HepG2 (cell line): ENCODE measurements around the gene HNRNPC. TPM values are rescaled to one million over a fixed set of nuclear protein-coding genes. Genes with fewer than 3 reads are reported as not detected.

Experiments
- E2F2 ChIP-seq: sonication (generic); formaldehyde crosslinking; IDR thresholded peaks from 2 replicates; pipeline ENCODE4 v1.4.0; 2020; ENCODE audit warnings: missing genetic modification reagents, borderline replicate concordance
- HNRNPH1 ChIP-seq: fragments of 200-400 bp; formaldehyde crosslinking; optimal IDR thresholded peaks from 2 replicates; pipeline ENCODE3; 2017; ENCODE audit warnings: mild to moderate bottlenecking, low read depth, low read length
- PITX1 ChIP-seq: sonication (generic); formaldehyde crosslinking; IDR thresholded peaks from 2 replicates; pipeline ENCODE4 v1.5.1; 2020; ENCODE audit warnings: mild to moderate bottlenecking, missing genetic modification reagents
- RFX3 ChIP-seq: IDR thresholded peaks from 2 replicates; pipeline ENCODE4 v1.6.1; 2016; ENCODE audit warnings: missing biosample characterization, missing genetic modification reagents
- SNAPC5 ChIP-seq: sonication (generic); formaldehyde crosslinking; IDR thresholded peaks from 2 replicates; pipeline ENCODE4 v1.8.1; 2023; ENCODE audit warnings: mild to moderate bottlenecking, missing genetic modification reagents, borderline replicate concordance
- SP4 ChIP-seq: sonication (generic); formaldehyde crosslinking; IDR thresholded peaks from 2 replicates; pipeline ENCODE4 v1.8.1; 2023; ENCODE audit warnings: mild to moderate bottlenecking, missing genetic modification reagents
- TEF ChIP-seq: sonication (generic); formaldehyde crosslinking; IDR thresholded peaks from 2 replicates; pipeline ENCODE4 v1.5.0; 2020; ENCODE audit warnings: missing genetic modification reagents
- TERF1 ChIP-seq: sonication (generic); formaldehyde crosslinking; IDR thresholded peaks from 2 replicates; pipeline ENCODE4 v1.8.0; 2022; ENCODE audit warnings: mild to moderate bottlenecking, missing genetic modification reagents, moderate library complexity
- THAP11 ChIP-seq: IDR thresholded peaks from 2 replicates; pipeline ENCODE4 v1.6.1; 2016; ENCODE audit warnings: missing biosample characterization, missing genetic modification reagents
- TOE1 ChIP-seq: sonication (generic); formaldehyde crosslinking; IDR thresholded peaks from 2 replicates; pipeline ENCODE4 v1.4.0; 2020; ENCODE audit warnings: mild to moderate bottlenecking, missing genetic modification reagents
- ZFP36L2 ChIP-seq: sonication (generic); formaldehyde crosslinking; IDR thresholded peaks from 2 replicates; pipeline ENCODE4 v1.4.0; 2020; ENCODE audit warnings: missing genetic modification reagents
- ZNF18 ChIP-seq: sonication (generic); formaldehyde crosslinking; IDR thresholded peaks from 2 replicates; pipeline ENCODE4 v1.8.0; 2022; ENCODE audit warnings: mild to moderate bottlenecking, missing genetic modification reagents; ENCODE audit not compliant: insufficient replicate concordance
- ZNF180 ChIP-seq: sonication (generic); formaldehyde crosslinking; IDR thresholded peaks from 2 replicates; pipeline ENCODE4 v1.4.0; 2020; ENCODE audit warnings: low read depth, missing genetic modification reagents, borderline replicate concordance
- ZNF337 ChIP-seq: sonication (generic); formaldehyde crosslinking; IDR thresholded peaks from 2 replicates; pipeline ENCODE4 v1.5.1; 2020; ENCODE audit warnings: missing genetic modification reagents, low read depth, mild to moderate bottlenecking, borderline replicate concordance
- ZNF441 ChIP-seq: sonication (generic); formaldehyde crosslinking; IDR thresholded peaks from 2 replicates; pipeline ENCODE4 v1.7.0; 2021; ENCODE audit warnings: missing genetic modification reagents, borderline replicate concordance
- ZNF720 ChIP-seq: sonication (generic); formaldehyde crosslinking; IDR thresholded peaks from 2 replicates; pipeline ENCODE4 v1.4.0; 2020; ENCODE audit warnings: missing genetic modification reagents
- polyA plus RNA-seq, 8 experiments: library from polyadenylated mRNA; depleted of rRNA in 3 of 8; stranded (reverse) in 7 of 8; unstranded in 1 of 8; fragments of >200 nt; fragmentation: Illumina TruSeq in 4 of 8; extraction: Trizol in 4 of 8; gene quantifications; 2 replicates each; pipeline versions ENCODE4 v1.2.1 to v1.2.3, GENCODE V29; 2011 to 2016; ENCODE audit warnings: low read depth in 4 of 8, missing spikeins in 1 of 8, mixed read lengths in 1 of 8; ENCODE audit not compliant: insufficient read depth in 1 of 8
- total RNA-seq, 5 experiments: library from RNA; depleted of rRNA; stranded (reverse); fragments of >200 nt; fragmentation: Illumina TruSeq; extraction: Trizol; gene quantifications; 2 replicates each; pipeline ENCODE4 v1.2.3, GENCODE V29; 2016; ENCODE audit warnings: low read depth in 1 of 5
- TF ChIP-seq, protein P1 (sequence below): sonication (generic); IDR thresholded peaks from 2 replicates; pipeline ENCODE4 v1.6.1; 2016; ENCODE audit warnings: low read depth, borderline replicate concordance
- TF ChIP-seq, protein P2 (sequence below): sonication (generic); formaldehyde crosslinking; IDR thresholded peaks from 2 replicates; pipeline ENCODE4 v1.5.0; 2020; ENCODE audit warnings: missing genetic modification reagents, mild to moderate bottlenecking, borderline replicate concordance
- TF ChIP-seq, protein P3 (sequence below): sonication (generic); formaldehyde crosslinking; IDR thresholded peaks from 2 replicates; pipeline ENCODE4 v1.5.0; 2020; ENCODE audit warnings: mild to moderate bottlenecking, missing genetic modification reagents

Gene HNRNPC
- total and polyA plus RNA-seq, 2 of the 13 experiments (the other 11 are each of a cell fraction or from before 2014, with no cell fraction given) = 628 to 1,099 TPM

DNA sequence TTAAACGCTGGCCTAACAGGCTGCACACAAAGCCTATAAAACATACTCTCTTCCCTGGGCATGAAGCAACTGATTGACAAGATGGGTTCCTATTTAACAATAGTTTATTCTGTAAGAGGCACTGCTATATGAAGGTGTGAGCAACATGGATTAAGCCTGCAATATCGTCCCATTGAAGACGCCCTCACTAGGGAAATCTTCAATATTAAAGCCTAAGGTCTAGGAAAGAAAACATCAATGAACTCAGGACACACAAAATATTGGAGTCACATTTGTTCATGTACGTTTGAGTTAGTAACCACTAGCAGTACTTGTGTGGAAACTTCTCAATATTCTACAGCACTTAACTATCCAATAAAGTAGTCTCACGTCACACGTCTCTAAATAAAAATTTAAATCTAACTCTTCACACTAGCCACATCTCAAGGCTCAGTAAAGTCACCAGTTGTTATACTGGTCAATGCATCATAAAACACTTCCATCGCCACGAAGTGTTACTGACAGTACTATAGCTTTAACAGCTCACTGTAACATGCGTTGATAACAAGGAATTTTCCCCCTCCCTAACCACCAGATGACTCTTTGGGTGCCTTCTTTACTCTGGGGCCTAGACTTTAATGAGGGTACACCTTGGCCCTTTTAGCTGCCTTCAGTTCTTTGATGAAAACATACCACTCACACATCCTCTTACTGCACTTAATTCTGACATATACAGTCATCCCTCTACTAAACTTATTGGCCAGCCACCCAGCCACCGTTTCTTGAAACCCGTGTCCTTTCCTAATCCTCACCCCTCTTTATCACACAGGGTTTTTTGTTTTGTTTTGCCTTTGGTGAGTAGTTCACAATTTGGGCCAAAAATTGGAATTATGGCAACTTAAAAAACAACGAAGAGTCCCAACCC lies 63.3 kb downstream of the HNRNPC start (continued):
- TF ChIP-seq ZNF18 (CRISPR knock-in tag) (no peak), TOE1 (CRISPR knock-in tag) (0 out of 2 replicates have a peak, but pooled peaks have one; percentile 73), ZNF337 (CRISPR knock-in tag) (no peak), PITX1 (CRISPR knock-in tag) (no peak), RFX3 (no peak), THAP11 (CRISPR knock-in tag) (no peak), HNRNPH1 (no peak), TEF (CRISPR knock-in tag) (no peak), ZNF180 (CRISPR knock-in tag) (no peak), ZNF720 (0 out of 2 replicates have a peak, but pooled peaks have one; percentile 63), ZFP36L2 (CRISPR knock-in tag) (no peak), TERF1 (CRISPR knock-in tag) (no peak), SP4 (CRISPR knock-in tag) (no peak; the same call in 1 of the 2 replicates), E2F2 (CRISPR knock-in tag) (no peak), ZNF441 (CRISPR knock-in tag) (no peak), SNAPC5 (0 out of 2 replicates have a peak, but pooled peaks have one; percentile 29)
- TF ChIP-seq, protein P1, sequence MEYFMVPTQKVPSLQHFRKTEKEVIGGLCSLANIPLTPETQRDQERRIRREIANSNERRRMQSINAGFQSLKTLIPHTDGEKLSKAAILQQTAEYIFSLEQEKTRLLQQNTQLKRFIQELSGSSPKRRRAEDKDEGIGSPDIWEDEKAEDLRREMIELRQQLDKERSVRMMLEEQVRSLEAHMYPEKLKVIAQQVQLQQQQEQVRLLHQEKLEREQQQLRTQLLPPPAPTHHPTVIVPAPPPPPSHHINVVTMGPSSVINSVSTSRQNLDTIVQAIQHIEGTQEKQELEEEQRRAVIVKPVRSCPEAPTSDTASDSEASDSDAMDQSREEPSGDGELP = no peak
- TF ChIP-seq, protein P2, sequence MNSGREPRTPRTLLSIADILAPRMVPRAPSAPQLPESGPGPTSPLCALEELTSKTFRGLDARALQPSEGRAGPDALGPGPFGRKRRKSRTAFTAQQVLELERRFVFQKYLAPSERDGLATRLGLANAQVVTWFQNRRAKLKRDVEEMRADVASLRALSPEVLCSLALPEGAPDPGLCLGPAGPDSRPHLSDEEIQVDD (CRISPR knock-in tag) = no peak
- TF ChIP-seq, protein P3, sequence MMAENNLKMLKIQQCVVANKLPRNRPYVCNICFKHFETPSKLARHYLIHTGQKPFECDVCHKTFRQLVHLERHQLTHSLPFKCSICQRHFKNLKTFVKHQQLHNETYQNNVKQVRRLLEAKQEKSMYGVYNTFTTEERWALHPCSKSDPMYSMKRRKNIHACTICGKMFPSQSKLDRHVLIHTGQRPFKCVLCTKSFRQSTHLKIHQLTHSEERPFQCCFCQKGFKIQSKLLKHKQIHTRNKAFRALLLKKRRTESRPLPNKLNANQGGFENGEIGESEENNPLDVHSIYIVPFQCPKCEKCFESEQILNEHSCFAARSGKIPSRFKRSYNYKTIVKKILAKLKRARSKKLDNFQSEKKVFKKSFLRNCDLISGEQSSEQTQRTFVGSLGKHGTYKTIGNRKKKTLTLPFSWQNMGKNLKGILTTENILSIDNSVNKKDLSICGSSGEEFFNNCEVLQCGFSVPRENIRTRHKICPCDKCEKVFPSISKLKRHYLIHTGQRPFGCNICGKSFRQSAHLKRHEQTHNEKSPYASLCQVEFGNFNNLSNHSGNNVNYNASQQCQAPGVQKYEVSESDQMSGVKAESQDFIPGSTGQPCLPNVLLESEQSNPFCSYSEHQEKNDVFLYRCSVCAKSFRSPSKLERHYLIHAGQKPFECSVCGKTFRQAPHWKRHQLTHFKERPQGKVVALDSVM = no peak
